HG03565 (cell line): Measurements from ENCODE around the gene GALR3.

ENCODE experiments used
- ATAC-seq: cut with Tn5 transposase; IDR thresholded peaks from one replicate; pipeline ENCODE4 v1.9.1; 2021; ENCODE audit warnings: mild to moderate bottlenecking, moderate library complexity; ENCODE audit not compliant: unreplicated experiment

The GALR3 gene

GRCh38 chr22:37855462-37855861 lies 32.3 kb downstream of the GALR3 start:
- no peak for ATAC-seq

GRCh38 chr22:37860796-37861421 lies 37.7 kb downstream of the GALR3 start:
- no peak for ATAC-seq

- no peak for ATAC-seq
Measured at GRCh38 chr22:37862570-37863325, 39.6 kb downstream of the GALR3 start.

GRCh38 chr22:37865510-37865909 lies 42.3 kb downstream of the GALR3 start:
- ATAC-seq = no peak

DNA sequence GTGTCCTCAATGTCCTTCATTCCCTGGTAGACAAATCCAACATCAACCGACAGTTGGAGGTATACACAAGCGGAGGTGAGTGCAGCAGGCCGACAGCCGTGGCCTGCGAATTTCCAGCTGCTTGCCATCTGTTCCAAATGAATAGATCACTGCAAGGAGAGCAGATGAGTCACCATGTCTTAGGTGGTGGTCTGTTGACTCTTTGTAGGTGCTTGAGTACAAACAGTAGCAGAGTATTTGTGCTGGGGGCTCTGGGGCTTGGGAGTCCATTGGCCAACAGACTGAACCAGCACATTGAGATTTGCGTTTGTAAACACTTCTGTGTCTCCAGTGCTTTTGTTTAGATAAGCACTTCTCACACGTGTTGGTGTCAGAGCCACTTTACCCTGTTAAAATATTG lies 47.1 kb downstream of the GALR3 start:
- ATAC-seq = no peak
